WI38 (cell line): Measurements from ENCODE around the gene DNAH8.

Experiments used
- H3K4me3 ChIP-seq: 2 replicates; pipeline ENCODE4 v1.5.1; 2011; ENCODE audit warnings: low read depth, mild to moderate bottlenecking, control low read depth, low read length
- CTCF ChIP-seq: IDR thresholded peaks from 2 replicates; pipeline ENCODE4 v1.5.1; 2012; ENCODE audit warnings: low read depth, mild to moderate bottlenecking, control low read depth, low read length

Gene DNAH8

GRCh38 chr6:39049575-39050283 is 334.6 kb downstream of the DNAH8 start:
- TF ChIP-seq CTCF: no peak
- no peak overlapping the region for H3K4me3 ChIP-seq

- no peak for TF ChIP-seq CTCF
- H3K4me3 ChIP-seq: no peak overlapping the region
Observed at GRCh38 chr6:39050453-39051112, 335.5 kb downstream of the DNAH8 start.

- no peak overlapping the region for H3K4me3 ChIP-seq
- TF ChIP-seq CTCF: no peak
Observed at GRCh38 chr6:39051399-39052122, 336.4 kb downstream of the DNAH8 start.

GRCh38 chr6:39053016-39053624 is 338.0 kb downstream of the DNAH8 start:
- TF ChIP-seq CTCF: no peak
- no peak overlapping the region for H3K4me3 ChIP-seq

- TF ChIP-seq CTCF: no peak
- H3K4me3 ChIP-seq: no peak overlapping the region
Observed at GRCh38 chr6:39053854-39054576, 338.9 kb downstream of the DNAH8 start.

- no peak overlapping the region for H3K4me3 ChIP-seq
- no peak for TF ChIP-seq CTCF
Observed at GRCh38 chr6:39054577-39055142, 339.5 kb downstream of the DNAH8 start.
